Bronchial epithelial cell (primary cell): Measurements from ENCODE around the gene TMEM239. TPM values are rescaled to one million over a fixed set of nuclear protein-coding genes. Genes with fewer than 3 reads are reported as not detected.

Experiments used
- DNase-seq: peaks from one replicate; pipeline ENCODE4 v3.0.0-alpha.2; 2010; ENCODE audit warnings: low read depth
- FAIRE-seq: peaks from 2 replicates; lab custom pipeline; 2011; peaks lifted over from hg19 to GRCh38; lab: Jason Lieb, UNC
- H3K27me3 ChIP-seq: 2 replicates; pipeline ENCODE4 v1.5.1; 2011; ENCODE audit warnings: low read length; ENCODE audit not compliant: control insufficient read depth, insufficient read depth
- H3K36me3 ChIP-seq: 2 replicates; pipeline ENCODE4 v1.5.1; 2011; ENCODE audit warnings: low read length; ENCODE audit not compliant: control insufficient read depth, insufficient read depth
- H3K4me3 ChIP-seq: 2 replicates; pipeline ENCODE4 v1.5.1; 2011; ENCODE audit warnings: mild to moderate bottlenecking, low read depth, low read length, control low read depth
- CTCF ChIP-seq: IDR thresholded peaks from 2 replicates; pipeline ENCODE4 v1.5.1; 2011; ENCODE audit warnings: mild to moderate bottlenecking, moderate library complexity, low read length, control low read depth, inconsistent platforms; ENCODE audit not compliant: insufficient read depth, severe bottlenecking
- total RNA-seq: library from RNA; depleted of rRNA; stranded (reverse); fragments of >200 nt; gene quantifications from 2 replicates; pipeline ENCODE4 v1.2.1, GENCODE V29; 2014

TMEM239 gene
- total RNA-seq, 1 donor from 2014 or later, result not detected

DNA sequence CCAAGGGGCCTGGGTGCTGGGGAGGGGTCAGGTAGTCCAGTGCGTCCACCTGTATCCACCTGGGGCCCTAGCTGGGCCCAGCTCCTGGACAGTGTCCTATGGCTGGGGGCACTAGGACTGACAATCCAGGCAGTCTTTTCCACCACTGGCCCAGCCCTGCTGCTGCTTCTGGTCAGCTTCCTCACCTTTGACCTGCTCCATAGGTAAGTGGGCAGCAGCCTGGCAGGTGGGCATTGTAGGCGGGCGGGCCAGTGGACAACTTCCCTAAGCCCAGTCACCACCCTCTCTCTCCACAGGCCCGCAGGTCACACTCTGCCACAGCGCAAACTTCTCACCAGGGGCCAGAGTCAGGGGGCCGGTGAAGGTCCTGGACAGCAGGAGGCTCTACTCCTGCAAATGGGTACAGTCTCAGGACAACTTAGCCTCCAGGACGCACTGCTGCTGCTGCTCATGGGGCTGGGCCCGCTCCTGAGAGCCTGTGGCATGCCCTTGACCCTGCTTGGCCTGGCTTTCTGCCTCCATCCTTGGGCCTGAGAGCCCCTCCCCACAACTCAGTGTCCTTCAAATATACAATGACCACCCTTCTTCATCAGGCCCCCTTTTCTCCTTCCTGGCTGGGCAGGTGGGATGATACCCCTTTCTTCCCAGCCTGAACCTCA is 793 bp upstream of the TMEM239 start:
- FAIRE-seq, result no peak
- DNase-seq, result no peak
- peaks cover 1% of the 10 kb centered on the region for H3K27me3 ChIP-seq
- no peak for TF ChIP-seq CTCF
- H3K4me3 ChIP-seq, result no peak overlapping the region
- no peaks in the 10 kb centered on the region for H3K36me3 ChIP-seq

DNA sequence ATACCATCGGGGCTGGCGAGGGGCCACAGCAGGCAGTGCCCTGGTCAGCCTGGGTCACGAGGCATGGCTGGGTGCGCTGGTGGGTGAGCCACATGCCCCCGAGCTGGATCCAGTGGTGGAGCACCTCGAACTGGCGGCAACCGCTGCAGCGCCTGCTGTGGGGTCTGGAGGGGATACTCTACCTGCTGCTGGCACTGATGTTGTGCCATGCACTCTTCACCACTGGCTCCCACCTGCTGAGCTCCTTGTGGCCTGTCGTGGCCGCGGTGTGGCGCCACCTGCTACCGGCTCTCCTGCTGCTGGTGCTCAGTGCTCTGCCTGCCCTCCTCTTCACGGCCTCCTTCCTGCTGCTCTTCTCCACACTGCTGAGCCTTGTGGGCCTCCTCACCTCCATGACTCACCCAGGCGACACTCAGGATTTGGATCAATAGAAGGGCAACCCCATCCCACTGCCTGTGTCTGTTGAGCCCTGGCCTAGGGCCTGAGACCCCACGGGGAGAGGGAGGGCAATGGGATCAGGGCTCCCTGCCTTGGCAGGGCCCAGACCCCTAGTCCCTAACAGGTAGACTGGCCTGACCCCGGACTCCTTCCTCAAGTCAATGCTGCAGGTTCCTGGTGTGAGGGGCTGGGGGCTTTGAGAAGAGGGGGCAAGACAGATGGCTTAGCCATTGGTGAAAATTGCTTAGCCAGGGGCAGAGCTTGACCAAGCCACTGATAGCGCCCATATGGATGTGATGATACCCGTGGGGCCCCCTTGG is 598 bp downstream of the TMEM239 start:
- FAIRE-seq (no peak), DNase-seq (no peak)
- peaks cover 1% of the 10 kb centered on the region for H3K27me3 ChIP-seq
- no peak for TF ChIP-seq CTCF
- H3K4me3 ChIP-seq, result no peak overlapping the region
- no peaks in the 10 kb centered on the region for H3K36me3 ChIP-seq

GRCh38 chr20:2817341-2817726 is 1.2 kb downstream of the TMEM239 start:
- DNase-seq (no peak), FAIRE-seq (no peak)
- no peaks in the 10 kb centered on the region for H3K36me3 ChIP-seq
- H3K4me3 ChIP-seq, result no peak overlapping the region
- no peak for TF ChIP-seq CTCF
- H3K27me3 ChIP-seq, result peaks cover 4% of the 10 kb centered on the region

DNA sequence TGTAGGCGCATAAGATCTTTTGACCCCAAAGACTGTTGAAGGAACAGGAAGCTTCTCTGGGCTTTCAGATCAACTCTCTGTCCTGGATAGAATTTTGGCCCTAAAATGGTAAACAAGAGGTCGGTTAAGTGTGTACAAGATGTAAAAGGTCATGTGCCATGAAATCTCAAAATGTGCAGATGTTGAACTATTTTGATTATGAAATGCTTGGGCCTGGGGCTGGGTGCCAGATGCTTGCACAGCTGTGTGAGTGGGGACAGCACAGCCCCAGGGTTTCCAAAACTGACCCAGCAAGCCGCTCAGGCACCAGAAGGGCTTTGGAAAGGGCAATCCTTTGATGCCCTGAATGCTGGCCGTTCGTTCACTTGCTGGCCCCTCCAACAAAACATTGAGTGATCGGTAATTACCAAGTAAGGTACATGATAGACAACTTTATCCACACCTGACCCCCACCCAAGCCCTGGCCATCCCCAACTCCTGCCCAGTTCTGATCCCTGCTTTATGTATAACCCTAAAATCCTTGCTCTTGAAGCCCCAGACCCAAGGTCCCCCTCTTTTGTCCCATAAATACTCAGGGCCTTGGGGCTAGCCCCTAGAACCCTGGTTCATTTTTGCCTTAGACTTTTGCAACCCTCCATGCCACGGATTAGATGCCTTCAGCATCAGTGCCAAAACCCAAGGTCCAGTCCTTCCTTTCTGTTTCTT is 1.9 kb downstream of the TMEM239 start:
- DNase-seq, result no peak
- Histone ChIP-seq H3K36me3 (no peaks in the 10 kb centered on the region), H3K4me3 (no peak overlapping the region), H3K27me3 (peaks cover 5% of the 10 kb centered on the region)
- no peak for FAIRE-seq
- TF ChIP-seq CTCF, result no peak

DNA sequence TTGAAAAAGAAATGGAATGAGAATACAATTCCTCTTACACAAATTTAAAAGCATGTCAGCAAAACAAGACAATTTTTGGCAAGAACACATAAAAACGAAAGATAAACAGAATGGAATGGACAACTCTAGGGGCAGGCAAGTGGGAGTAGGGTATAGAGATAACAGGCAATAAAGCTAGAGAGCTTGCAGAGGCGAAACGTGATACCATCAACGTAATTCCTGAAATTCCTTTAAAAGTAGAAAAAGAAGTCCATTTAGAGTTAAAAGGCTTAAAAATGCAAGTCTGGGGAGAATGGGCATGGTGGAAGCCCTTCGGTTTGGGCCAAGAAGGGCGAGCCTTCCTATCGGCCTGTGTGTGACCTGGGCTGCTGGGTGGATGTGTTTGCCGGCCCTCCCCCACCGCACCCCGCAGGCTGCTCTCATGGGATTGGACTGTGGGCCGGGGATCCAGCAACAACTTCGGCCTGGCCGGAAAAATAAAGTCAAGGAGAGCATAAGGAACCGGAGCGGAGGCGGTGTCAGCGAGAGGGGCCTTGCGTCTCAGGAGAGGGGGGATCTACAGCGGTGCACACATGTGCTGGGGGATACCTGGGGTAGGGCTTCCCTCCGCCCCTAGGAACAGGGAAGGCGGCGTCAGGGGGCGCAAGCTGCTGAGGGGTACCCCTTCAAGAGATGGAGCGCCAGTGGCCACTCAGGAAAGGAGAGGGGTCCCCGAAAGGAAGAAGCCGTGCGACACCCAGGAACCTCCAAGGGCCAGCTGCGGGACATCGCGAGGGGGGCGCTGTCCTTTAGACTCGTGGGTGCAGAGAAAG is 4.1 kb downstream of the TMEM239 start:
- DNase-seq, result no peak
- Histone ChIP-seq H3K27me3 (peaks cover 5% of the 10 kb centered on the region), H3K4me3 (no peak overlapping the region), H3K36me3 (no peaks in the 10 kb centered on the region)
- FAIRE-seq, result no peak
- no peak for TF ChIP-seq CTCF
